KOPT-K1 (cell line): Measurements from ENCODE around the gene ELAVL2.

Source experiments
- H3K27ac ChIP-seq: fragments of 200-600 bp; sonication (generic); 2 replicates; pipeline ENCODE4 v1.5.1; 2016; ENCODE audit warnings: antibody characterized with exemption, mild to moderate bottlenecking, low read depth, low read length; ENCODE audit not compliant: poor library complexity, severe bottlenecking
- H3K36me3 ChIP-seq: fragments of 200-600 bp; sonication (generic); 2 replicates; pipeline ENCODE4 v1.5.1; 2017; ENCODE audit warnings: antibody characterized with exemption, mild to moderate bottlenecking, low read length, moderate library complexity; ENCODE audit not compliant: insufficient read depth
- H3K9me3 ChIP-seq: fragments of 200-600 bp; sonication (generic); 2 replicates; pipeline ENCODE4 v1.5.1; 2017; ENCODE audit warnings: antibody characterized with exemption, low read length, mild to moderate bottlenecking; ENCODE audit not compliant: insufficient read depth, poor library complexity, severe bottlenecking

Gene ELAVL2

GRCh38 chr9:23682891-23683431 lies 143.1 kb downstream of the ELAVL2 start:
- Histone ChIP-seq H3K9me3 (no peaks in the 10 kb centered on the region), H3K27ac (no peak overlapping the region), H3K36me3 (no peaks in the 10 kb centered on the region)

GRCh38 chr9:23682352-23682751 lies 143.7 kb downstream of the ELAVL2 start:
- Histone ChIP-seq H3K27ac (no peak overlapping the region), H3K9me3 (no peaks in the 10 kb centered on the region), H3K36me3 (no peaks in the 10 kb centered on the region)

GRCh38 chr9:23677446-23677845 lies 148.6 kb downstream of the ELAVL2 start:
- no peak overlapping the region for H3K27ac ChIP-seq
- H3K36me3 ChIP-seq, result no peaks in the 10 kb centered on the region
- no peaks in the 10 kb centered on the region for H3K9me3 ChIP-seq

DNA sequence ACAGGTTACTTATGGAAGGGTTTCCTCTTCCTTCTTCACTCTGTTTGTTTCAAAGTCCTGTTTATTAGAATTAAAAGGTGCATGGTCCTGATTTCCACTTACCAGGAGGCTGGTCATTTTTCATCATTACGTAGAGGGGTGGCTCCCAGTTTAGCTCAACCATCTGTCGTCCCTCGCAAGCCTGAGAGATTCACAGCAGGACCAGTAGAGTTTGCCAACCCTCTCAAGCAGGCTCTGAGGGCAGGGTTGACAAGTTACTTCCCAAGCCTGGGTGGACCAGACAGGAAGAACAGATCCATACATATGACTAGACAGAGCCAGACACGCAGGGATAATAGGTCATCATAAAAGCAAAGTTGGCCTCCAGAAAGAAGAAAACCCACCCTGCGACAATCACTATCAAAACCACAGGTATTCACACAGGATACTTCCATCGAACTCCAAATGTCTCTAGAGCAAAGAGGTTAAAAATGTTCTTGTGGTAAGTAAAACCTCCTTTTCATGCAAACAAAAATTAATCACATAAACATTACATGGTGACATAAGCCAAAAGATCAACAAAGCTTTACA lies 151.9 kb downstream of the ELAVL2 start:
- no peaks in the 10 kb centered on the region for H3K9me3 ChIP-seq
- no peaks in the 10 kb centered on the region for H3K36me3 ChIP-seq
- H3K27ac ChIP-seq, result no peak overlapping the region

GRCh38 chr9:23672151-23672550 lies 153.9 kb downstream of the ELAVL2 start:
- Histone ChIP-seq H3K36me3 (no peaks in the 10 kb centered on the region), H3K27ac (no peak overlapping the region), H3K9me3 (no peaks in the 10 kb centered on the region)

GRCh38 chr9:23669776-23670175 lies 156.3 kb downstream of the ELAVL2 start:
- no peaks in the 10 kb centered on the region for H3K36me3 ChIP-seq
- H3K9me3 ChIP-seq, result no peaks in the 10 kb centered on the region
- no peak overlapping the region for H3K27ac ChIP-seq

DNA sequence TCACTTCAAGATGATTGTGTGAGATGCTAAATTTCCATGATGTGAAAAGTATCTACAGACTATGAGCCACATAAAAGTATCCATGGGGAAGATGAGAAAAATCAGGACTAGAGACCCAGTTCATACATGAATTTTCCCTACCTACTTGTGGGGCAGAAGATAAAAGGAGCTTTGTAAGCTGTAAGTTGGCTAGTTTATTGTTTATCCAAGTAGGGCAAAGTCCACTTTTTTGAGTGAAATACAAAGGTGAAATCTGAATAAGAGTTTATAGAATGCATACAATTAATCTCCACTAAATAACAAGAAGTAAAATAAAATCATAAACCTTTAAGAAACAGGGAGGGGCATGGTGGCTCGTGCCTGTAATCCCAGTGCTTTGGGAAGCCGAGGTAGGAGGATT lies 160.4 kb downstream of the ELAVL2 start:
- Histone ChIP-seq H3K9me3 (no peaks in the 10 kb centered on the region), H3K36me3 (no peaks in the 10 kb centered on the region), H3K27ac (no peak overlapping the region)

- no peak overlapping the region for H3K27ac ChIP-seq
- no peaks in the 10 kb centered on the region for H3K9me3 ChIP-seq
- no peaks in the 10 kb centered on the region for H3K36me3 ChIP-seq
These were observed 161.0 kb downstream of the ELAVL2 start for GRCh38 chr9:23665051-23665450.

GRCh38 chr9:23663946-23664345 lies 162.1 kb downstream of the ELAVL2 start:
- Histone ChIP-seq H3K36me3 (no peaks in the 10 kb centered on the region), H3K9me3 (no peaks in the 10 kb centered on the region), H3K27ac (no peak overlapping the region)

DNA sequence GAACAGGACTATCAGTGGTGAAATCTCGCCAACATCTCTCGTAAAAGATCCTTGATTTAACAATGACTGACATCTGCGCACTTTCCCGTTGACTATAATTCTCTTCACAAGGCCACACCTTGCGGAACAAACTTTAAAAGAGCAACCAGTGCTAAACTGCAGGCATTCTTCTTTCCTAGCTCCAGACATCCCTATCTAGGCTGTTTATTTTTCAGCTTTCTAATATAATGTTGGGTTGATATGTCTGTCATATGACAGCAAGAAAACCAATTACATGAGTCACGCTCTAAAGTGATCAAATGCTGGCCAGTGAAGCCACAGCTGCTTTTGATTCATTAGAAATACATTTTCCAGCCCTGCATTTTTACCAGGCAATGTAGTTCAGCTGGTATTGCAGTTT lies 162.5 kb downstream of the ELAVL2 start:
- H3K9me3 ChIP-seq, result no peaks in the 10 kb centered on the region
- no peaks in the 10 kb centered on the region for H3K36me3 ChIP-seq
- H3K27ac ChIP-seq, result no peak overlapping the region

DNA sequence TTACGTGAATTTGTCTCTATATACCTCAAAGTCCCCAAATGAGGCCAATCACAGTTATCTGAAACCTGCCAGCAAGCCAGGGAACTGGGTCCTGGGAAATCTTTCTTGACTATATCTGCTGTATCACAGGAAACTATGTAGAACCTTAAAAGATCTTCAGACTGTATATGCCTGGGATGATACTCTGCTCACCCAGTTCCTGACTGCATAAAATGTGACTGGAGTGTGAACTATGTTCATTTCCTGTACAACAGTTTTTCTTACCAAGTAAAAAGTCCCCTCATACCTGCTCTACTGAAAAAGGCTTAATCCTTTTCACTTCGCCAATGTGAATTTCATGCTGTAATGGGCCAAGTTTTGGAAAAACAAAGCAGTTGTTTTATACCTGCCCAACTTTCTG lies 162.9 kb downstream of the ELAVL2 start:
- H3K36me3 ChIP-seq, result no peaks in the 10 kb centered on the region
- H3K27ac ChIP-seq, result no peak overlapping the region
- no peaks in the 10 kb centered on the region for H3K9me3 ChIP-seq

GRCh38 chr9:23662320-23662719 lies 163.7 kb downstream of the ELAVL2 start:
- no peaks in the 10 kb centered on the region for H3K36me3 ChIP-seq
- H3K9me3 ChIP-seq, result no peaks in the 10 kb centered on the region
- no peak overlapping the region for H3K27ac ChIP-seq

DNA sequence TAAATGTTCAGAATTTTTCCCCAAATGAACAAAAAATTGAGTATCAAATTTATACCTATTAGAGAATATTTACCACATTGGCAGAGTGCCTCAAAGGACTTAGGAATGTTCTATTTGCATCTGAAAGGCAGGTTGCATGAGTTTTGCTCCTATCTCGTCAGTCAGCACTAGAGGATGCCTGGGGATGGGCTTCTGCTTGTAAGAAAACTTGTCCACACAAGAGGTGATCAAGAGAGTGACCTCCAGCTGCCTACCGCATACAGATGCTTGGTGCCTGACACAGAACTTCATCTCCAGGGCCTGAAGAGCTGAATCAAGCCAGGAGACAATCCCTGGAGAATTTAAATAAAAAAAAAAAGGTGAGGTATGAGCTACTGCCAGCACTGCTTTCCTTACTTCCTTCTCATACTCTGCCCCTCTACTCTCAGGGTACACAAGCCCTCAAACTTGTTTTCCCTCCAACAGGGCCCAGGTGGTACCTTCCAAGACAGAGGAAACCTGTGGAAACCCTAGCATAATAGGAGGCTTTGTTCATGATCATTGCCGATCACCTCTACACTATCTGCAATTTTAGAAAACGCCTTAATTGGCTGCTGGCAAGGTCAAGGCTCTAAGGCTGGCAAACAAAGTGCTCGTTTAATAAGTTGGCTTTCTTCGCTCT lies 166.6 kb downstream of the ELAVL2 start:
- Histone ChIP-seq H3K27ac (no peak overlapping the region), H3K9me3 (no peaks in the 10 kb centered on the region), H3K36me3 (no peaks in the 10 kb centered on the region)

DNA sequence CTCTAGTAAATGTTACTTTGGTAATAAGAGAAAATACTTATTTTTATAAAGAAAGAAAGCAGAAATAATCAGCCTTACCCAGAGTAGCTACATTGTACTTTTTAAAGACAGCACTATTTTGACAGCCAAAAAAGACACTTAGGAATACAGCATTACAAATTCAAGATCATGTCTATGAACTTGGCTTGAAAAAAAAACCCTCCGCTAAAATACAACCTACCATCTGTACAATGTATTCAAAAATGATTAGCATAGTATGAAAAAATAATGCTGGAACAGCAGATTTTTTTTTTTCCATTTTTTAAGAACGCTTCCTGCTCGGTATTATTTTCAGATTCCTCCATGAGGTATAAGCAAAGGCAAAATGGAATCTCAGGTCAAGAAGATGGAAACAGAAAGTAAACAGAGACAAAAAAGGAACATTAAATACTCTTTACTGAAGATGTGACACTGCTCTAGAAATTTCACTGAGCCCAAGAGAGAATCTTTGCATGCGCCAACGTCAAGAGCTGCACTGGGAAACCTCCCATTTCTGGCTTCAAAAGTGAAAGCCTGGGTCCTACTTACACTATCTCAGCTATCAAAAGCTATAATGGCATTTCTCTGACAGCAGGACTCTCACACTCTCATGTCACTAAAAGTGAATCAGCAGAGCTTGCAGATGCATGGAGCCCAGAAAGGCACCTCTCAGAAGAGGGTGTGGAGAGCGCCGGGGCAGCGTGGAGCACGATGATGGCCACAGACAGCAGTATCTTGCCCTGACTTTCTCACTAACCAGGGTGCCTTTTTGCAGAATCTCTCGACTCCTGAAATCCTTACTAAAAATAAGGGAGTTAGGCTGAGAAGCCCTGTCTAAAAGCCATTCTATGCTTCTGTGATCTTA lies 167.4 kb downstream of the ELAVL2 start:
- no peak overlapping the region for H3K27ac ChIP-seq
- H3K9me3 ChIP-seq, result no peaks in the 10 kb centered on the region
- H3K36me3 ChIP-seq, result no peaks in the 10 kb centered on the region

- no peak overlapping the region for H3K27ac ChIP-seq
- H3K36me3 ChIP-seq, result no peaks in the 10 kb centered on the region
- H3K9me3 ChIP-seq, result no peaks in the 10 kb centered on the region
These were observed 175.0 kb downstream of the ELAVL2 start for GRCh38 chr9:23651051-23651450.
